ENCODE measurements around the gene MYCBP2.

MYCBP2 gene

DNA sequence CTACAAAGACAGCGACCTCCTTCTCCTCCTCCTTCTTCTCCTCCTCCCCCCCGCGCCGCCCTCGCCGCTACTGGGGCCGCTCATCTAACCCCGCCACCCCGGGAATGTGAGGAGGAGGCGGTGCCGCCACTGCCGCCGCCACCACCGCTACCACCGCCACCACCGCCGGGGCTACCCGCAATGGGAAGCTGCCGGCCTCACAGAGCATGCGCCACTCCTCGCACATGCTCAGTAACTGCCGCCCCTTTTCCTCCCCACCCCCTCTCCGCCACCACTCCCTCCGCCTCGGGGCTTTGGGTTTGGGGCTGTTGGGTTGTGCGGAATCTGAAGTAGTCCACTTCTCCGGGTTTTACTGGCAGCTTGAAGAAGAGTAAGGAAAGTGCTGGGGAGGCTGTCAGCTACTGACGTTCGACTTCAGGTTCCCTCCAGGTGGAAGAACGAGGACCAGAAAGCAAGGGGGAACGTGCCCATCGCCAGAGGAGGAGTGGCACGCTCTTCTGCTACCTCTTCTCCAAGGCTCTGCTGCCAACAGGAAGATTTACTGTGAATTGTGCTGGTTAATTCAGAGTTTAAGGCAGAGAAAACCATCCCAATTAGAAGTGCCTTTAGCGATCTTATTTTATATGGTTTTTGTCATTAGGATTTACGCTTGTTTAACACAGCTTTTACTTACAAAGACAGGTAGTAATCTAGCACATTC is at the start of gene MYCBP2 (continued):
- TF ChIP-seq, protein P1, sequence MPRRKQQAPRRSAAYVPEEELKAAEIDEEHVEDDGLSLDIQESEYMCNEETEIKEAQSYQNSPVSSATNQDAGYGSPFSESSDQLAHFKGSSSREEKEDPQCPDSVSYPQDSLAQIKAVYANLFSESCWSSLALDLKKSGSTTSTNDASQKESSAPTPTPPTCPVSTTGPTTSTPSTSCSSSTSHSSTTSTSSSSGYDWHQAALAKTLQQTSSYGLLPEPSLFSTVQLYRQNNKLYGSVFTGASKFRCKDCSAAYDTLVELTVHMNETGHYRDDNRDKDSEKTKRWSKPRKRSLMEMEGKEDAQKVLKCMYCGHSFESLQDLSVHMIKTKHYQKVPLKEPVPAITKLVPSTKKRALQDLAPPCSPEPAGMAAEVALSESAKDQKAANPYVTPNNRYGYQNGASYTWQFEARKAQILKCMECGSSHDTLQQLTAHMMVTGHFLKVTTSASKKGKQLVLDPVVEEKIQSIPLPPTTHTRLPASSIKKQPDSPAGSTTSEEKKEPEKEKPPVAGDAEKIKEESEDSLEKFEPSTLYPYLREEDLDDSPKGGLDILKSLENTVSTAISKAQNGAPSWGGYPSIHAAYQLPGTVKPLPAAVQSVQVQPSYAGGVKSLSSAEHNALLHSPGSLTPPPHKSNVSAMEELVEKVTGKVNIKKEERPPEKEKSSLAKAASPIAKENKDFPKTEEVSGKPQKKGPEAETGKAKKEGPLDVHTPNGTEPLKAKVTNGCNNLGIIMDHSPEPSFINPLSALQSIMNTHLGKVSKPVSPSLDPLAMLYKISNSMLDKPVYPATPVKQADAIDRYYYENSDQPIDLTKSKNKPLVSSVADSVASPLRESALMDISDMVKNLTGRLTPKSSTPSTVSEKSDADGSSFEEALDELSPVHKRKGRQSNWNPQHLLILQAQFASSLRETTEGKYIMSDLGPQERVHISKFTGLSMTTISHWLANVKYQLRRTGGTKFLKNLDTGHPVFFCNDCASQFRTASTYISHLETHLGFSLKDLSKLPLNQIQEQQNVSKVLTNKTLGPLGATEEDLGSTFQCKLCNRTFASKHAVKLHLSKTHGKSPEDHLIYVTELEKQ (tag by site-specific recombination; IDR thresholded peaks at IDR 0.05; ENCODE audit: borderline replicate concordance) = peak; percentile 65; the same call in 1 of the 2 replicates
- TF ChIP-seq ZNF155 (tag by site-specific recombination; IDR thresholded peaks at IDR 0.05) (no peak), ZNF777 (tag by site-specific recombination; IDR thresholded peaks at IDR 0.05; ENCODE audit: borderline replicate concordance) (no peak), ZNF23 (tag by site-specific recombination; IDR thresholded peaks at IDR 0.05; ENCODE audit: borderline replicate concordance) (no peak), ZBTB6 (tag by site-specific recombination; IDR thresholded peaks at IDR 0.05) (no peak), ZNF629 (tag by site-specific recombination; IDR thresholded peaks at IDR 0.05) (peak; percentile 77), ZNF654 (tag by site-specific recombination; IDR thresholded peaks at IDR 0.05; ENCODE audit: low read depth) (no peak)
- TF ChIP-seq, protein P2, sequence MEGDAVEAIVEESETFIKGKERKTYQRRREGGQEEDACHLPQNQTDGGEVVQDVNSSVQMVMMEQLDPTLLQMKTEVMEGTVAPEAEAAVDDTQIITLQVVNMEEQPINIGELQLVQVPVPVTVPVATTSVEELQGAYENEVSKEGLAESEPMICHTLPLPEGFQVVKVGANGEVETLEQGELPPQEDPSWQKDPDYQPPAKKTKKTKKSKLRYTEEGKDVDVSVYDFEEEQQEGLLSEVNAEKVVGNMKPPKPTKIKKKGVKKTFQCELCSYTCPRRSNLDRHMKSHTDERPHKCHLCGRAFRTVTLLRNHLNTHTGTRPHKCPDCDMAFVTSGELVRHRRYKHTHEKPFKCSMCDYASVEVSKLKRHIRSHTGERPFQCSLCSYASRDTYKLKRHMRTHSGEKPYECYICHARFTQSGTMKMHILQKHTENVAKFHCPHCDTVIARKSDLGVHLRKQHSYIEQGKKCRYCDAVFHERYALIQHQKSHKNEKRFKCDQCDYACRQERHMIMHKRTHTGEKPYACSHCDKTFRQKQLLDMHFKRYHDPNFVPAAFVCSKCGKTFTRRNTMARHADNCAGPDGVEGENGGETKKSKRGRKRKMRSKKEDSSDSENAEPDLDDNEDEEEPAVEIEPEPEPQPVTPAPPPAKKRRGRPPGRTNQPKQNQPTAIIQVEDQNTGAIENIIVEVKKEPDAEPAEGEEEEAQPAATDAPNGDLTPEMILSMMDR (tag by site-specific recombination; IDR thresholded peaks at IDR 0.05) = no peak

GRCh38 chr13:77375560-77376108 is 48.7 kb upstream of the MYCBP2 start:
- Histone ChIP-seq H3K36me3 (ENCODE audit: control insufficient read depth in 2 of 2, insufficient read depth in 1 of 2, low read length in 2 of 2) (no peaks in the 10 kb centered on the region), H3K4me1 (ENCODE audit: control insufficient read depth, insufficient read depth, low read length) (no peaks in the 10 kb centered on the region), H3K9me3 (ENCODE audit: control insufficient read depth, insufficient read depth, low read depth, low read length) (no peaks in the 10 kb centered on the region), H3K4me3 (ENCODE audit: low read depth, low read length) (no peak overlapping the region), H3K27ac (ENCODE audit: extremely low read depth, low read depth, low read length) (no peak overlapping the region)
- ChIA-PET POLR2A (no interaction called here), CTCF (no interaction called here)
- no peak for TF ChIP-seq ZFP69B (tag by site-specific recombination; IDR thresholded peaks at IDR 0.05)
- TF ChIP-seq ZNF10 (tag by site-specific recombination; IDR thresholded peaks at IDR 0.05) = no peak
- TF ChIP-seq ZNF391 (tag by site-specific recombination; IDR thresholded peaks at IDR 0.05; ENCODE audit: borderline replicate concordance, low read depth) = no peak
- TF ChIP-seq, protein P3, sequence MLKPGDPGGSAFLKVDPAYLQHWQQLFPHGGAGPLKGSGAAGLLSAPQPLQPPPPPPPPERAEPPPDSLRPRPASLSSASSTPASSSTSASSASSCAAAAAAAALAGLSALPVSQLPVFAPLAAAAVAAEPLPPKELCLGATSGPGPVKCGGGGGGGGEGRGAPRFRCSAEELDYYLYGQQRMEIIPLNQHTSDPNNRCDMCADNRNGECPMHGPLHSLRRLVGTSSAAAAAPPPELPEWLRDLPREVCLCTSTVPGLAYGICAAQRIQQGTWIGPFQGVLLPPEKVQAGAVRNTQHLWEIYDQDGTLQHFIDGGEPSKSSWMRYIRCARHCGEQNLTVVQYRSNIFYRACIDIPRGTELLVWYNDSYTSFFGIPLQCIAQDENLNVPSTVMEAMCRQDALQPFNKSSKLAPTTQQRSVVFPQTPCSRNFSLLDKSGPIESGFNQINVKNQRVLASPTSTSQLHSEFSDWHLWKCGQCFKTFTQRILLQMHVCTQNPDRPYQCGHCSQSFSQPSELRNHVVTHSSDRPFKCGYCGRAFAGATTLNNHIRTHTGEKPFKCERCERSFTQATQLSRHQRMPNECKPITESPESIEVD (tag by site-specific recombination; IDR thresholded peaks at IDR 0.05) = no peak
- TF ChIP-seq MZF1 (tag by site-specific recombination; IDR thresholded peaks at IDR 0.05; ENCODE audit: borderline replicate concordance) = no peak
- TF ChIP-seq ZNF830 (tag by site-specific recombination; IDR thresholded peaks at IDR 0.05; ENCODE audit: low read depth) = no peak
- no peak for TF ChIP-seq ZFP41 (tag by site-specific recombination; IDR thresholded peaks at IDR 0.05; ENCODE audit: borderline replicate concordance)
- TF ChIP-seq ZNF184 (tag by site-specific recombination; IDR thresholded peaks at IDR 0.05) = no peak
- no peak for TF ChIP-seq HOXD13 (CRISPR knock-in tag; IDR thresholded peaks at IDR 0.05; ENCODE audit: borderline replicate concordance)

Measured in HEK293 (cell line).